Adipocyte (in vitro differentiated cells): ENCODE data around the gene B3GNT5.

ENCODE experiments used
- DNase-seq: peaks from one replicate; pipeline ENCODE4 v3.0.0-alpha.2; 2015; ENCODE audit warnings: low read depth
- H3K27me3 ChIP-seq: replicated peaks from 2 replicates; pipeline ENCODE4 v1.7.0; 2013; ENCODE audit warnings: mild to moderate bottlenecking, low read length, moderate library complexity; ENCODE audit not compliant: control insufficient read depth, insufficient read depth
- H3K36me3 ChIP-seq: 2 replicates; pipeline ENCODE4 v1.7.0; 2013; ENCODE audit warnings: low read length, mild to moderate bottlenecking, moderate library complexity; ENCODE audit not compliant: control insufficient read depth, insufficient read depth, severe bottlenecking
- H3K4me1 ChIP-seq: 2 replicates; pipeline ENCODE4 v1.7.0; 2013; ENCODE audit warnings: mild to moderate bottlenecking, low read length, moderate library complexity; ENCODE audit not compliant: control insufficient read depth, insufficient read depth
- H3K4me3 ChIP-seq: 2 replicates; pipeline ENCODE4 v1.7.0; 2013; ENCODE audit warnings: mild to moderate bottlenecking, low read length, moderate library complexity
- H3K9ac ChIP-seq: 2 replicates; pipeline ENCODE4 v1.7.0; 2013; ENCODE audit warnings: mild to moderate bottlenecking, low read length, moderate library complexity
- H3K9me3 ChIP-seq: 2 replicates; pipeline ENCODE4 v1.7.0; 2013; ENCODE audit warnings: mild to moderate bottlenecking, low read length, moderate library complexity; ENCODE audit not compliant: control insufficient read depth

Gene B3GNT5

GRCh38 chr3:183255348-183255730 lies 2.3 kb downstream of the B3GNT5 start:
- Histone ChIP-seq H3K9me3 (no peaks in the 10 kb centered on the region), H3K27me3 (peaks cover 4% of the 10 kb centered on the region), H3K4me1 (peaks cover 17% of the 10 kb centered on the region), H3K4me3 (no peak overlapping the region), H3K9ac (no peak overlapping the region), H3K36me3 (no peaks in the 10 kb centered on the region)
- DNase-seq = no peak

DNA sequence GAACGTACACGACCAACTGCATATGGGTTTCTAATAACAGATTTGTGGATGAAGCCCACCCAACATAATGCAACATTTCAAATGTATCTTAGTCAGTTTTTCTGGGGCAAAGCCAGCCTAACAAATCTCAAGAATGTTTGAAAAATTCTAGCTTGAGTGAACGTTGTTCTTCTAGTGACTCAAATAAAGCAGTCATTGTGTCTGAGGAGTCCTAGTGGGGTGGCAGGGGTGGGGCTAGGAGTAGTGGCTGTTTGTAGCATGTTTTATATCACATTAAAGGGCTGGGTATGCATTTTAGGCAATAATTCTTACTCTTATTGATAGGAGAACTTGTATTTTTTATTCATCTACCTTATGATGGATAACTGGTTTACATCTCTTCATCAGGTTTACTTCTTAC lies 6.0 kb downstream of the B3GNT5 start:
- Histone ChIP-seq H3K4me1 (peaks cover 22% of the 10 kb centered on the region), H3K27me3 (no peaks in the 10 kb centered on the region), H3K9me3 (no peaks in the 10 kb centered on the region), H3K36me3 (no peaks in the 10 kb centered on the region), H3K4me3 (no peak overlapping the region), H3K9ac (no peak overlapping the region)
- DNase-seq = no peak

- H3K9ac ChIP-seq = no peak overlapping the region
- H3K4me3 ChIP-seq = no peak overlapping the region
- H3K9me3 ChIP-seq = no peaks in the 10 kb centered on the region
- no peak for DNase-seq
- no peaks in the 10 kb centered on the region for H3K27me3 ChIP-seq
- no peaks in the 10 kb centered on the region for H3K36me3 ChIP-seq
- H3K4me1 ChIP-seq = peaks cover 24% of the 10 kb centered on the region
Observed at GRCh38 chr3:183259621-183260020, 6.6 kb downstream of the B3GNT5 start.

DNA sequence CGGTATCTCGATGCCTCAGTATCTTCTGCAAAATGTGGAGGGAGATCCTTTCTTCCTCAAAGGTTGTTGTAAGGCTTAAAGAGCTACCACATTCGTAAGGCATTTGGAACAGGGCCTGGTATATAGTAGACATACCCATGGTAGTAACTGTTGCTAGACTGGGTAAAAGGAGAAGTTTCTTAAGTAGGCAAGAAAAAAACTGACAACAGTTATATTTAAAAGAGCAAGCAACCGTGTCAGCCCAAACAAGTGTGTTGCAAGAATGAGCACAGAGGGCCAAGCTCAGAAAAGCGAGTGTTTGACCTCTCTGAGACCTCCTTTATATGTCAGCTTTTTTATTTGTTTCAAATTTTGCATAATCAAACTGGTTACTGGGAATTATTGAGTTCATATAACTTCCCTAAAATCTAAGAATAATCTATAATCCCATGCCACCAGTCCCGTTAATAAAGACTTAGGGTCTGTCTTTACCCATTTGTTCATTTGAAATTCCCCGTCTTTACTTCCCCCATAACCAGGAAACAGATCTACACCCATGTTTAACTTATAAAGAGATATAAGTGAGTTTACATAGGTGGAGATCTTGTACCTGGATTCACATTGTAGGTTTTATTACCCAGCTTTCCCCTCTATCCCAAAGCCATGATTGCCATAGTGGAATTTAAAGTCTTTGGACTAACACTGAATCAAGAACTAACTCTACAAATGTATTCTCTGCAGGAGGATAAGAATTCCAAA lies 7.3 kb downstream of the B3GNT5 start:
- peak; percentile 34 for DNase-seq
- Histone ChIP-seq H3K36me3 (no peaks in the 10 kb centered on the region), H3K27me3 (no peaks in the 10 kb centered on the region), H3K4me3 (no peak overlapping the region), H3K9ac (no peak overlapping the region), H3K4me1 (peaks cover 31% of the 10 kb centered on the region), H3K9me3 (no peaks in the 10 kb centered on the region)

- Histone ChIP-seq H3K4me3 (no peak overlapping the region), H3K36me3 (no peaks in the 10 kb centered on the region), H3K4me1 (peaks cover 39% of the 10 kb centered on the region), H3K9ac (no peak overlapping the region), H3K27me3 (no peaks in the 10 kb centered on the region), H3K9me3 (no peaks in the 10 kb centered on the region)
- DNase-seq = peak; percentile 45
Observed at GRCh38 chr3:183261151-183261724, 8.2 kb downstream of the B3GNT5 start.

- H3K9me3 ChIP-seq = no peaks in the 10 kb centered on the region
- no peaks in the 10 kb centered on the region for H3K27me3 ChIP-seq
- no peak for DNase-seq
- no peaks in the 10 kb centered on the region for H3K36me3 ChIP-seq
- H3K9ac ChIP-seq = no peak overlapping the region
- H3K4me3 ChIP-seq = no peak overlapping the region
- peaks cover 41% of the 10 kb centered on the region for H3K4me1 ChIP-seq
Observed at GRCh38 chr3:183262875-183263378, 9.9 kb downstream of the B3GNT5 start.

DNA sequence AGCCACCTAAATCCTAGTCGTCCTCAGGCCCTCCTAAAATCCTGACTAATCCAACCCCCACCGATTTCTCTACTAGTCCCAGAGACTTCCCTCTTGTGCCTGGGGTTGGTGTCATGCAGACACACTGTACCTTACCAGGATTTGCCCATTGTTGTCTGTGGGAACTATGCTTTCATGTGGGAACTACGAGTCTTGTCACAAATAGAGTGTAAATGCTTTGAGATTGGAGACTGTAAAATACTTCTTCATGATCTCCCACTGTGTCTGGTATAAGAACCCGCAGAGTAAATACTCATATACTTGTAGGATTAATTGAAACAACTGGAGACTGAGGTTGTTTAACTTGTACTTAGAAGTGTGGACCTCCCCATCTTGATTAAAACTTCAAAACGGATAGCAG lies 11.2 kb downstream of the B3GNT5 start:
- no peak overlapping the region for H3K9ac ChIP-seq
- H3K36me3 ChIP-seq = no peaks in the 10 kb centered on the region
- H3K4me3 ChIP-seq = no peak overlapping the region
- no peak for DNase-seq
- peaks cover 36% of the 10 kb centered on the region for H3K4me1 ChIP-seq
- no peaks in the 10 kb centered on the region for H3K9me3 ChIP-seq
- H3K27me3 ChIP-seq = no peaks in the 10 kb centered on the region

DNA sequence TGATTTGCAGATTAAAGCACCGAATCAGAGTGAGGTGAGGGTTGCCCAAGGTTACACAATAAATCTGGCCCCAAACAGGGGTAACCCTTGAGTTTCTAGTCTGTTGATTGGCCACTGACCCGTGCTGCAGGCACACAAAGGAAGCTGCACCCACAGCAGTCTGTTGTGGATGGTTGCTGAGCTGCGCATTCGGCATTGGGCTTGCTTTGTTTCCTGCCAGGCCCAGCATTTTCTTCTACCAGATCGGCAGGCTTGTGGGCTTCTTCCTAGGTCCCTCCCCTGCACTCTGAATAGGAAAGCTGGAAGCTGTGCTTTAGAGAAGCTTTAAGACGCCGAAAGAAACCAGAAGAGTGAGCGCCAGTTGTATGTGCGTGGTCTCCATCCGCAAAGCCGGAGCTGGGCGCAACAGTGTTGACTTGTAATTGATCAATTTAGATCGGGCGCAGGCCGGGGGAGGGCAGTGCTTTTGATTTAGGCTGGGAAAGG lies 12.1 kb downstream of the B3GNT5 start:
- peak overlapping the region; percentile 61 for H3K4me3 ChIP-seq
- DNase-seq = no peak
- H3K36me3 ChIP-seq = no peaks in the 10 kb centered on the region
- peaks cover 27% of the 10 kb centered on the region for H3K4me1 ChIP-seq
- peak overlapping the region; percentile 37 for H3K9ac ChIP-seq
- no peaks in the 10 kb centered on the region for H3K27me3 ChIP-seq
- H3K9me3 ChIP-seq = no peaks in the 10 kb centered on the region

DNA sequence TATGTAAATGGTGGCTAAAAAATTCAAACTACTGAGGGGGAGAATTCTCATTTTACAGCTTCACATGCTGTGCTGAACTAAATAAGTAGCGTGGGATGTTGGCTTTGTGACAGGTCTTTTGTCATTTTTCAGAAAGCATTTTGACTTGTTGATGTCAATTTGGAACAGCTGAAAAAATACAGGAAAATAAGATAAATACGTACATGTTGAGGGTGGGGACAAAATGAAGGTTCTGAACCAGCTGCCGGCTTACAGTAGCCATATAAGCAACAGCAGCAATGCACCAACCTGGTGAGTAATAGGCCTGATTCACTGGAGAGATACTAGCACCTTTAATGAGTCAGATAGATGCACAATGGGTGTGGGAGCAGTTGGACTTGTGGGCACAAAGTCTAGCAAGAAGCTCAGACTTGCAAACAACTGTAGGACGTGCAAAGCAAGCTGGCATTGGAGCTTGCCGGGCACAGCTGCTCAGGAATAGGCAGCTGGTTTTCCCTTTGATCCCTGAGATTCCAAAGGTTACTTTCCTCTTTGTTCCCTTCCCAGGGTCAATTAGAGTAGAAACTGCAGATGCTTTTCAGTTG lies 12.9 kb downstream of the B3GNT5 start:
- no peak overlapping the region for H3K4me3 ChIP-seq
- no peak overlapping the region for H3K9ac ChIP-seq
- no peaks in the 10 kb centered on the region for H3K9me3 ChIP-seq
- no peaks in the 10 kb centered on the region for H3K27me3 ChIP-seq
- H3K4me1 ChIP-seq = peaks cover 21% of the 10 kb centered on the region
- DNase-seq = peak; percentile 50
- H3K36me3 ChIP-seq = no peaks in the 10 kb centered on the region

DNA sequence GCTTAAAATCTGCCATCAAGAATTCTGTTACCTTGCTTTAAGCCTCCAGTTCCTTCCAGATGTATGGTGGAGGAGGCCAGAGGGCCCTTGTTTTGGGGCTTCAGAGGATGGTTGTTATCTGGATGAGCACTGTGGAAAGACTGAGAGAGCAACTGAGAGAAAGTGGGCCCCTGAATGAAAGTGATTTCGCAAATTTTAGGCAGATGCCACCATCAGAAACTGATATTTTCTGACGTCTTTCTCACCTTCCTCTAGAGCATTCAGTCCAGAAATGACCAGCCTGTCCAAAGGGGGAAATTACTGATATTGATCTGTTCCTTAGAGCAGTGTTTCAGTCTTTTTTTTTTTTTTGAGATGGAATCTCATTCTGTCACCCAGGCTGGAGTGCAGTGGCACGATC lies 13.4 kb downstream of the B3GNT5 start:
- no peaks in the 10 kb centered on the region for H3K36me3 ChIP-seq
- DNase-seq = no peak
- H3K4me3 ChIP-seq = no peak overlapping the region
- H3K9me3 ChIP-seq = no peaks in the 10 kb centered on the region
- no peaks in the 10 kb centered on the region for H3K27me3 ChIP-seq
- H3K9ac ChIP-seq = no peak overlapping the region
- H3K4me1 ChIP-seq = peaks cover 19% of the 10 kb centered on the region

- no peak for DNase-seq
- Histone ChIP-seq H3K36me3 (no peaks in the 10 kb centered on the region), H3K27me3 (no peaks in the 10 kb centered on the region), H3K4me1 (peaks cover 19% of the 10 kb centered on the region), H3K9me3 (no peaks in the 10 kb centered on the region), H3K9ac (no peak overlapping the region), H3K4me3 (no peak overlapping the region)
Observed at GRCh38 chr3:183267140-183267539, 14.1 kb downstream of the B3GNT5 start.
